HG03097 (cell line): ENCODE measurements around the gene FBXO27.
"Not testable (repeated sequence)": the region's sequence is repeated elsewhere in the genome, so short reads cannot be mapped to it uniquely, and the experiment has no call there.

Experiments
- ATAC-seq: cut with Tn5 transposase; IDR thresholded peaks from one replicate; pipeline ENCODE4 v1.9.1; 2021; ENCODE audit not compliant: unreplicated experiment, low FRiP score

Gene FBXO27

DNA sequence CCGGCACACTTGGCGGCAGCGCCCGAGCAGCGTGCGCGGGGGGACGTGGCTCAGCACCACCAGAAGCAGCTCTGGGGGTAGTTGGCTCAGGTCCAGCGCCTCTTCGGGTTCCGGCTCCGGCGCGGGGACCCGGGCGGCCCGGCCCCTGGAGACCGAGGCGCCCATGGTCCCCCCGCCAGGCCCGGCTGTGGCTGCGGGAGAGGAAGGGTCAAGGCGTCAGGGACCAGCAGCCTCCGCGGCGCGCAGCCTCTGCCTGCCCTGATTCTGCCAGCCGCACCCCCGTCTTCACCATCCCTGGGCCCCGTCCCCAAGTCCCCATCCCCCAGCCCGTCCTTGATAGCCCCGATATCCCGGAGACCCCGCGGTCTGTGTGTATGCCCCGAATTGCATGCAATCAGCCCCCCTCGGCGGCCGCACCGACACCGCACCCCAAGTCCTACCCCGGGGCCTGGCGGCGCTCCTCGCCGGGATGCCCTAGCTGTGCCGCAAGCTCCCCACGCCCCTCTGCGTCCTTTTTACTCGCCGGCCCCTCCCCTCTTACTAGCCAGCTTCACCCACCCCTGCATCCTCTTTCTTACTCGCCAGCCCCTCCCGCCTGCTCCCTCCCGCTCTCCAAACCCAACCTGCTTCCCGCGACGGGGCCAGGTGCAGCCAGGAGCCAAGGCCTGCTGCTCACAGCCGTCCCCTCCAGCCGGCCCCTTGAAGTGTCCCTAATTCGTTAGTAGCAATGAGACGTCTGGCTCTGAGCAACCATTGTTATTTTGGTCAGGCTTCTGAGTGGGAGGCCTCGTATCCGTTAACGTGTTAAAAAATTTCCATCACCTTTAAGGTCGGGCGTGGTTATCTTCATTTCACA, at the start of gene FBXO27:
TSS of gene FBXO27 (minus strand) at position 487 of the 856 bp plus-strand sequence. CDS start at position 165, 322 bp downstream.
- no peak for ATAC-seq

GRCh38 chr19:39080431-39080830, 48.1 kb upstream of the FBXO27 start:
- ATAC-seq, result no peak

DNA sequence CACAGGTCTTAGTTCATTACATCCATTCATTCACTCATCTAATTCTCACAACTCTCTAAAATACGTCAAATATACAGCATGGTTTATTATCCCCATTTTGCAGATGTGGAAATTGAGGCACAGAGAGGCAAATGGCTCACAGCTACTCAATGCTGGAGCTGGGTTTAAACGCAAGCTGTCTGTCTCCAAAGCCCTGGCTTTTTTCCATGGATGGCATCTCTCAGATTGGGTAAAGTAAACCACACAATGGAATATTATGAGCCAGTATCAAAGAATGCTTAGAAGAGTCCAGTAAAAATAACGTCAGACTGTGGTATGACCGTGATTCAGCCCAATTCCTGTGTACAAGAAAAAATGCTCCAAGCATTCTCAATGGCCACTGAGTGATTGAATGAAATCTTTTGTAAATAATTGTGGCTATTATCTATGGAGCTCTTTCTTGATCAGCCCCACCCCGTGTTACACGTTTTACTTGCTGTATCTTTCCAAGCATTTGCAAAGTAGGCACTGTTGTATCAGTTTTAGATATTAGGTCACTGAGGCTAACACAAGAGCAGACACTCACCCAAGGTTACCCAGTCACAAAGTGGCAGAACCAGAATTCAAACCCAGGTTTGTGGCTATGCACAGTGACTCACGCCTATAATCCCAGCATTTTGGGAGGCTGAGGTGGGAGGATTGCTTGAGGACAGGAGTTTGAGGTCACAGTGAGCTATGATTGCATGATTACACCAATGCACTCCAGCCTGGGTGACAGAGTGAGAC, 46.3 kb upstream of the FBXO27 start:
- no peak for ATAC-seq

GRCh38 chr19:39077323-39077722, 45.0 kb upstream of the FBXO27 start:
- ATAC-seq, result no peak

- no peak for ATAC-seq
Measured at GRCh38 chr19:39074942-39075341, 42.6 kb upstream of the FBXO27 start.

DNA sequence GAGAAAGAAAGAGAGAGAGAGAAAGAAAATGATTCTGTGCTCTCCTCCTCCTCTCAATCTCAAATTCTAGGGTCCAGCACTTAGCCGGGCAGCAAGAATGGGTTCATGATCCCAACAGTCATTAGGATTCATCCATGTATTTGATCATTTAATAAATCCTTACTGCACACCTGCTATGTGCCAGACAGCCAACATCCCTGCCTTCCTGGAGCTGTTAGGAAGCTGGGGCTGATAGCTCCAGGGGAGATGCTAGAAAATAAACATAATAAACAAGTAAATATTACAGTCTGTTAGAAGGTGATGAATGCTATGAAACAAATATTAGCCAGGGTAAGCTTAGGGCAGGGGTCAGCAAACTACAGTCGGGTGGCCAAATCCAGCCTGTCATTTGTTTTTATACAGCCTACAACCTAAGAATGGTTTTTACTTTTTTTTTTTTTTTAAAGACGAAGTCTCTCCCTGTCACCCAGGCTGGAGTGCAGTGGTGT, 41.9 kb upstream of the FBXO27 start:
- ATAC-seq, result no peak

DNA sequence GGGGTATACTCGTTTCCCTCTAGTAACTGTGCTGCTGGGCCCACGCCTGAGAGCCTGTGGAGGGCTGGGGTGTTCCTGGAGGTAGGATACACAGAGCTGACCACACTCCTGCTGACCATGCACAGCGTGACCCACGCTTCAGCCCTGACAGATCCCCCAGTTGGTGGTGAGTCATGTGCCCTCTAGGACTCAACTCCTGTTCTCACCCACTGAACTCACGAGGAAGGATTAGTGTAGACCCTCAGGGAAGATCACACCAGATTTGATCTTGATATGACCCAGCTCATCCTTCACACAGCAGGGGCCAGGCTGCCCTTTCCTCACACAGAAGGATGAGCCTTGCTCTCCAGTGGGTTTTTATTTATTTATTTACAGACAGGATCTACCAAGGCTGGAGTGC, 38.5 kb upstream of the FBXO27 start:
- no peak for ATAC-seq

DNA sequence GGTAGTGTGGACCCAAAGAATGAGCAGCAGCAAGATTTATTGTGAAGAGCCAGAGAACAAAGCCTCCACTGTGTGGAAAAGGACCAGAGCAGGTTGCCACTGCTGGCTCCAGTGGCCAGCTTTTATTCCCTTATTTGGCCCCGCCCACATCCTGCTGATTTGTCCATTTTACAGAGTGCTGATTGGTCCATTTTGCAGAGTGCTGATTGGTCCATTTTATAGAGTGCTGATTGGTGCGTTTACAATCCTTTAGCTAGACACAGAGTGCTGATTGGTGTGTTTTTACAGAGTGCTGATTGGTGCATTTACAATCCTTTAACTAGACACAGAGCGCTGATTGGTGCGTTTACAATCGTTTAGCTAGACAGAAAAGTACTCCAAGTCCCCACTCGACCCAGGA, 35.9 kb upstream of the FBXO27 start:
- not testable (repeated sequence) for ATAC-seq

GRCh38 chr19:39067104-39067503, 34.8 kb upstream of the FBXO27 start:
- no peak for ATAC-seq

GRCh38 chr19:39065928-39066327, 33.6 kb upstream of the FBXO27 start:
- no peak for ATAC-seq

DNA sequence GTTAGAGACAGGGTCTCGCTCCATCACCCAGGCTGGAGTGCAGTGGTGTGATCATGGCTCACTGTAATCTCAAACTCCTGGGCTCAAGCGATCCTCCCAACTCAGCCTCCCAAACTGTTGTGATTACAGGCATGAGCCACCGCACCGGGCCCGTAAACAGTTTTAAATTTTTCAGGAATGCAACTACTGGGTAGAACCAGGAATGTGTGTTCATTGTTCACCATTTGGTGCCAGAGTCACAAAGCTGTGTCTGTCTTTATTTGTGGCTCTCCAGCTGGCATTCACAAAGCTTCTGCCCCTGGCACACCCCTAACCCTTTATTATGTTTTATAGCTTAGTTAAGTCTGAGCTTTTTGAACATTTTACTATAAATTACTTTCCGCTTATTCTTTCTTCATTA, 32.1 kb upstream of the FBXO27 start:
- no peak for ATAC-seq

- no peak for ATAC-seq
Measured at GRCh38 chr19:39060171-39060570, 27.8 kb upstream of the FBXO27 start.

DNA sequence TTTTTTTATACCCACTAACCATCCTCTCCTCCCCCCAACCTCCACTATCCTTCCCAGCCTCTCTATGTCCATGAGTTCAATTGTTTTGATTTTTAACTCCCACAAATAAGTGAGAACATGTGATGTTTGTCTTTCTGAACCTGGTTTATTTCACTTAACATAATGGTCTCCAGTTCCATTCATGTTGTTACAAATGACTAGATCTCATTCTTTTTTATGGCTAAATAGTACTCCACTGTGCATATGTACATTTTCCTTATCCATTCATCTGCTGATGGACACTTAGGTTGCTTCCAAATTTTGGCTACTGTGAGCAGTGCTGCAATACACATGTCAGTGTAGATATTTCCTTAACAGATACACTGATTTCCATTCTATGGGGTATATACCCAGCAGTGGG, 27.0 kb upstream of the FBXO27 start:
- no peak for ATAC-seq

- ATAC-seq, result no peak
Measured at GRCh38 chr19:39057615-39058014, 25.3 kb upstream of the FBXO27 start.

- ATAC-seq, result no peak
Measured at GRCh38 chr19:39054091-39054470, 21.7 kb upstream of the FBXO27 start.

DNA sequence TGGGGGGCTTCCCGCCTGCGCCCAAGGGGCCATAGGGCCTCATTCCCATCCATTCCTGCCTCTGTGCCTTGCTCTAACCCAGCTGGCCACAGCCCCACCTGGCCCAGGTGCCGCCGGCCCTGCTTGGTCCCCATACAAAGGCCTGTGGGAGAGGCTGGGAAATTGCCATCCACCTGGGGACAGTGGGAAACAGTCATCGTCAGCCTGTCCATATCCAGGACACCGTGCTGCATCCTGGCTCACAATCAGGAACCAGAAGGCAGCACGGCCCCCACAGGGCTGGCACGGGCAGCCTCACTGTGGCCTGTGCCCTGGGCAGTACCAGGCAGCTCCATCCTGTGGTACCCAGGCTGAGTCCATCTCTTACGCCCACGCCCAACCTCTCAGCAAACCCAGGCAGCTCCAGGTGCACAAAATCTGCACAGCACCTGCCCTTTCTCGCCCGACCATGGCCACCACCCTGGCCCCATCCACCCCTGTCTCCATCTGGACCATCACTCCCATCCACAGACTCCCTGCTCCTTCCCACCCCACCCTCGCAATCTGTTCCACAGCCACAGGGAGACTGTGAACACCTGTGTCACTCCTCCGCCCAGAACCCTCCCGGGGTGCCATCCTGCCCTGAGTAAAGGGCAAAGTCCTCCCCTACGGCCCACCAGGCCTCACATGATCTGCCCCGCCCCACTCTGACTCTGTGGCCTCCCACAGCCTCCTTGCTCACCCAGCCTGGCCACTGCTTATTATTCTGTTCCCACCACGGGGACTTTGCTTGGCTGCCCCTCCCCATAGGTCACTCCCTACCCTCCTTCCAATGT, 21.1 kb upstream of the FBXO27 start:
- ATAC-seq, result no peak

DNA sequence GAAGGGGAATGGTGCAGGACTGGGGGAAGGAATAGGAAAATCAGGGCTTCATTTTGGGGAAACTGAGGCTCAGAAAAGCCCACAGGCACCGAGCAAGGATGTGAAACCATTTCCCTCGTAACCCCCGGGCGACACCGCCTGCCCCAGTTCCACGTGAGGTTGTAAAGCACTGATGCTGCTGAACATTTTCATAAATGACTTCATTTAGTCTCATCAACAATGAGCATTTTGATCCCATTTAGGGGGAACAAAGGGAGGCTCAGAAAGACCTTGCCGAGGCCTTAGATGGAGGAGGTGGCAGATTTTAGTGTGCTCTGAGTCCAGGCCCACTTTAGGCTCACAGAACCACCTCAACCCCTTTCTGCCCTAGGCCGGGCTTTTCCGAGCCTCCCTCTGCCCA, 20.5 kb upstream of the FBXO27 start:
- ATAC-seq, result no peak

DNA sequence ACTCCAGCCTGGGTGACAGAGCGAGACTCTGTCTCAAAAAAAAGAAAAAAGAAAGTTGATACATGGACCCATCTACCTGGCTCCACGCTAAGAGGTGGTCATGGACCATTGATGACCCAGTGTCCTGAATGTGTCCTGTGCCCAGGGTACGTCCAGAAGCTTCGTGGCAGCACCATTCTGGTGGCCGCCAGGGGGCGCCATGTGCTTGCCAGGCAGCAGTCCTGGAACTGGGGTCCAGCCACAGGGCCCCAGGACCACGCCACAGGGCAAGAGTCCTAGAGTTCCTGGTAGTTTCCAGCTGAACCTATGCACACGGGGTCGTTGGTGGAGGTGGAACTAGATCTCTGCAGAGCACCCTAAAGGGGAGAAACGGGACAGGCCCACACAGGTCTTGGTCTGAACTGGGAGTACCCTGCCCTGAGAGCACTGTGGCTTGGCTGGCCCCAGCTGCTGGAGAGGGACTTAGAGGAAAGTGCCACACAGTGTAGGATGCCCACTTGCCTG, 19.9 kb upstream of the FBXO27 start:
- ATAC-seq, result no peak

DNA sequence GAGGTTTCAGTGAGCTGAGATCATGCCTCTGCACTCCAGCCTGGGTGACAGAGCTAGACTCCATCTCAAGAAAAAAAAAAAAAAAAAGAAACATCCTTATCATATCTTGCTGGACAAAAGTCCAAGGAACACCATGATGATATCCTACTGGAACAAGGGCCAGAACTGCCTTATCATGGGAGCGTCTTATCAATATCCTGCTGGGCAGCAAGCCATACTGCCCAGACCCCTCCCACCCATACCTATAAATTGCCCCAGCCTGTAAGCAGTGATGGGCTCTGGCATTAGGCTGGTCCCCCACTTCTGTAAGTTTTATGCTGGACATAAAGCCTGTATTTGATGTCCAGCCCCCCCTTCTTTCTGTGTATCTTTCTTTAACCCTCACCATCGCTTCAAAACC, 14.7 kb upstream of the FBXO27 start:
- no peak for ATAC-seq

DNA sequence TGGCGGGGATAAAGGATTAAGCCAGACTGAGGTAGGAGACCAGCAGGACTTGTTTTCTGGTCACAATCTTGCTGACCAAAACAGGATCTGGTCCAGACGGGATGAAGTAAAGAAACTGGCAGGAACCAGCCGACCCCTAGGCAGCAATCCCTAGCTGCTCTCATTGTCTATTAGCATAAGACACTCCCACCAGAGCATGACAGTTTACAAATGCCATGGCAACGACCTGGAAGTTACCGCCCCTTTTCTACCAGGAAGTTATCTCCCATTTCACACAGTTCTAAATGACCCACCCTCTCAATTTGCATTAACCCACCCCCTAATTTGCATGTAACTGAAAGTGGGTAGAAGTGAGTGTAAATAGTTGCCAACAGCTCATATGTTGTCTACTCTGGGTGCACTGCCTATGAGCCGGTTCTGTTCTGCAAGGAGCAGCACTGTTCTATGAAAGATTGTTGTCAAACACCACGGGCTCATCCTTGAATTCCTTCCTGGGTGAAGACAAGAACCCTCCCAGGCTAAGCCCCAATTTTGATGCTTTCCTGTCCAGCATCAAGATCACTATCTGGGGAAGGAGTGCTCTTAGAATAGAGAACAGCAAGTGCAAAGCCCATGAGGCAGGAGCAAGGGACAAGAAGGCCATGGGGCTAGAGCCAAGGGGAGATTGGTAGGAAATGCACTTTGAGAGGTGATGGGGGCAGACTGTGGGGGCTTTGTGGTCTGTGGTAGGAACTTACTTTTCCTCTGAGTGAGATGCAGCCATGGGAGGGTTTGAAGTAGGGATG, 13.9 kb upstream of the FBXO27 start:
- no peak for ATAC-seq
